Ramos (cell line): Measurements from ENCODE around the gene RNF125.

Experiments used
- in situ Hi-C: fragments of 300-500 bp; cut with MboI; formaldehyde crosslinking; loops from one replicate; pipeline ENCODE4 v1.14.3; 2022; ENCODE audit warnings: low sequenced_read_pairs; ENCODE audit not compliant: unreplicated experiment

RNF125 gene

DNA sequence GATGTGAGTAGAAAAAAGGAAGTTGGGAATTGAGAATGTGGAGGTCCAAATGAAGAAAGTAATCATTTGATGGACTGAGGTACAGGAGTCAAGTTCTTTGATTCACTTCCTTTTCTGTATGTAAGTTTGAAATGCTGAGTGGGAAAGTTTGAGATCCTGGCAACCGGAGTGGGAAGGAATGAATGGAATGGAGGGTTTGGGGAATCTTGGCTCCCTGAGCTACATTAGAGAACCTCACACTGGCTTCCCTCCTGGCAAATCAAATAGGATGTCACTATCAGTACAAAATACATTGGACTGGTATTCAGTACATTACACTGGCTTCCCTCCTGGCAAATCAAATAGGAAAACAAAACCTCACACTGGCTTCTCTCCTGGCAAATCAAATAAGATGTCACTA, 63.3 kb downstream of the RNF125 start:
- in situ Hi-C loops: no loop called here

- in situ Hi-C loops: no loop called here
These were observed 65.2 kb downstream of the RNF125 start for GRCh38 chr18:32083781-32084180.

- in situ Hi-C loops: no loop called here
These were observed 68.3 kb downstream of the RNF125 start for GRCh38 chr18:32086881-32087280.

GRCh38 chr18:32090831-32091230, 72.2 kb downstream of the RNF125 start:
- in situ Hi-C loops: loop anchor here (10.0 kb wide), 1 partner anchor 156 kb away; no protein-coding TSS in a partner anchor

DNA sequence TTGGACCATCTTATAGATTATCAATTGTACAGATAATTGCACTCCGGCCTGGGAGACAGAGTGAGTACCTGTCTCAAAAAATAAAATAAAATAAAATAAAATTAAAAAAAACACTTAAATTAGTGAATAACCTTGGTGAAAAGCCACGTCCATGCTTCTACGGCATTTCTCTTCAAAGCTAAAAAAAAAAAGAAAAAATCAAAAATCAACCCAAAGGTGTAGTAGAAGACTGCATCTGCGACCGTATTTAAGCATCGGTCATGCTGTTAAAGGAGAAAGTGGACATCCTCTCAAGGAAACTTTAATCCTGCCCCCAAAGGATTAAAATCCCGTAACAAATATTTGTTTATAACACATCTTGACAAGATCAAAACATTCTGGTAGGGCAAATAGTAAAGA, 72.7 kb downstream of the RNF125 start:
- in situ Hi-C loops: loop anchor here (10.0 kb wide), 1 partner anchor 157 kb away; no protein-coding TSS in a partner anchor

- in situ Hi-C loops: loop anchor here (10.0 kb wide), 1 partner anchor 157 kb away; no protein-coding TSS in a partner anchor
These were observed 73.2 kb downstream of the RNF125 start, which contains the start of gene RNF138 for GRCh38 chr18:32091724-32092421. TSS of gene RNF138 (plus strand) at chr18:32091874. CDS start at chr18:32092777, 903 bp downstream.

DNA sequence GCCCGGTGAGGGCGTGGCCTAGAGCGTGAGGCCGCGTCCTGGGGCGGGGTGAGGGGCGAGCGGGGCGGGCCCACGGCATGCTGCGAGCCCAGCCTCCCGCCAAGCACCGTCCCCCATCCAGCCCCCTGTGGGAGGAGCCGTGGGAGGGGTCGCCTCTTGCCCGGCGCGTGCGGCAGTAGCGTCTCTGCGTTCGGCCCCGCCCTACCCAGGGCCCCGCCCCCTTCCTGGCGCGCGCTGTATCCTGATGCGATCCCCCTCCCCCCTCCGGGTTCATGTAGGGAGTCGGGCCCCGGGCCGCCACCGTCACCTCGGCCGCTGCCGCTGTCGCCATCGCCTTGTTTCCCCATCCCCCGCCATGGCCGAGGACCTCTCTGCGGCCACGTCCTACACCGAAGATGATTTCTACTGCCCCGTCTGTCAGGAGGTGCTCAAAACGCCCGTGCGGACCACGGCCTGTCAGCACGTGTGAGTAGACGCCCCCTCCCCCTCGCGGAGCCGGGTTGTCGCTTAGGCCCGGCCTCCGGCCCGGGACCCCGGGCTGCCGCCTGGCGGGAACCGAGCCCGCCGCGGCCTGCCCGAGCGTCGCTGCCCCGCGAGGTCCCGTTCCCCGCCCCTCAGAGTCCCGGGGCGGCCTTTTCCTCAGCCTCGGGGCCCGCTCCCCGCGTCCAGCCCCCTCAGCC, 73.9 kb downstream of the RNF125 start:
- in situ Hi-C loops: loop anchor here (10.0 kb wide), 1 partner anchor 158 kb away; no protein-coding TSS in a partner anchor

DNA sequence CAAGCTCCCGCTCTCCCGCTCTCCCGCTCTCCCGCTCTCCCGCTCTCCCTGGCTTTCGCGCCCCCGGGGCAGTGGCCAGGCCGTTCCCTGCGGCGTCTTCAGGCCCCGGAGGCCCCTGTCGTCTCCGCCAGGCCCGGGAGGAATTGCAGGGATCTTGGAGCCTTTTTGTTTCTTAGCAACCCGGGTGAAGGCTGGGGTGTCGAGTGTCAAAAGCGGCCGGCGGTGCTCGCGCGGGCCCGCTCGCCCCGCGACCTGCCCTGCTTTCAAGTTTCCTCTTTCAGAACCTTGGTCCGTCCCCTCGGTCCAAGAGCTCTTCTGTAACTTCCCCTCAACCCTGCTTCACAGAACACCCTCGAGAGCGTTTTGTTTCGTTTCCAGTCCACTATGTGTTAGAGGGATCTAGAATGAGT, 74.5 kb downstream of the RNF125 start:
- in situ Hi-C loops: loop anchor here (10.0 kb wide), 1 partner anchor 158 kb away; no protein-coding TSS in a partner anchor

- in situ Hi-C loops: loop anchor here (10.0 kb wide), 1 partner anchor 159 kb away; no protein-coding TSS in a partner anchor
These were observed 74.9 kb downstream of the RNF125 start for GRCh38 chr18:32093523-32093922.

- in situ Hi-C loops: loop anchor here (10.0 kb wide), 1 partner anchor 161 kb away; no protein-coding TSS in a partner anchor
These were observed 76.7 kb downstream of the RNF125 start for GRCh38 chr18:32095192-32095899.

DNA sequence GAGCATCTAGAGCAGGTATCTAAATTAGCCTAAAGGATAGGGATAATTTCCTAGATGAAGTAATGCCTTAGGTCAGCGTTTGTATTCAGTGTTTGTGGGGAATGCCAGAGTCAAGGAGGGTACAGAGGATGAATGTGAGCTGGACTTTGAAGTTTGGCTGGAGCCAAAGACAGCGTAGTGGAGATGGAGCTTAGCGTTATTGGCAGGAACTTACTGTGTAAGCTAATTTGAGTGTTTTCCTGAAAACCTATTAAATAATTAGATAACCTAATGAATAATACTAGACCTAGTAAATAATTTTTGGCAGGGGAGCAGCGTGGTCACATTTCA, 77.2 kb downstream of the RNF125 start:
- in situ Hi-C loops: loop anchor here (10.0 kb wide), 1 partner anchor 161 kb away; no protein-coding TSS in a partner anchor

DNA sequence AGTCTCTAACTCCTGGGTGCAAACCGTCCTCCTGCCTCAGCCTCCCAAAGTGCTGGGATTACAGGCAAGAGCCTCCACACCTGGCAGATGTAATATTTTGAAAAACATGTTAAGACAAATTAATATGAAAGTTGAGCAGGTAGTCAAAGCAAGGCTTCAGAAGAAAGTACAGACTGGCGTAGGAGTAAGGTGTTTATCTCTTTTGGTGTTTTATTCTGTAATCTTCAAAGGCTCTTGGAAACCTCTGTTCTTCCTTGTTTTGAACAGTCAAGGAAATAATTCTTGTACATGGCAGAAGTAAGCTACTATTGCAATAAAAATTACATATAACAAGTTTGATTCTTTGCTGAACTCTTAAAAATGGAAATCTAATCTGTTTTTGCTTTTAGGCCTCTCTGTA, 78.3 kb downstream of the RNF125 start:
- in situ Hi-C loops: loop anchor here (10.0 kb wide), 1 partner anchor 162 kb away; no protein-coding TSS in a partner anchor

DNA sequence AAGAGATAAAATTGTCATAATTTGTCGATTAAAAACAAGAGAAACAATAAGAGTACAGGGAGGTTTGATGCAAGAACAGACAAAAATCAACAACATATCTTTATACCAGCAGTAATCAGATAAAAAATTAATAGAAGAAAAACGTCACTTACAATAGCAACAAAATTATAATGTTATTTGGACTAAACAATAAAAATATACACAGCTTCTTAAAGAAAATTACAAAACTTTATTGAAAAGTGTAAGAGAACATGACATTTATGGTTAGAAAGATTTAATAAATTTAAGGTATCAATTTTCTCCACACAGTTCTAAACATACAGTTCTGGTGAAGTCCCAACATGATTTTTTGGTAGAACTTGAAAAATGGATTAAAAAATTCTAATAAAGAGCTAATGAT, 85.9 kb downstream of the RNF125 start:
- in situ Hi-C loops: no loop called here

- in situ Hi-C loops: no loop called here
These were observed 91.4 kb downstream of the RNF125 start for GRCh38 chr18:32110005-32110404.

GRCh38 chr18:32111706-32112105, 93.1 kb downstream of the RNF125 start:
- in situ Hi-C loops: no loop called here

DNA sequence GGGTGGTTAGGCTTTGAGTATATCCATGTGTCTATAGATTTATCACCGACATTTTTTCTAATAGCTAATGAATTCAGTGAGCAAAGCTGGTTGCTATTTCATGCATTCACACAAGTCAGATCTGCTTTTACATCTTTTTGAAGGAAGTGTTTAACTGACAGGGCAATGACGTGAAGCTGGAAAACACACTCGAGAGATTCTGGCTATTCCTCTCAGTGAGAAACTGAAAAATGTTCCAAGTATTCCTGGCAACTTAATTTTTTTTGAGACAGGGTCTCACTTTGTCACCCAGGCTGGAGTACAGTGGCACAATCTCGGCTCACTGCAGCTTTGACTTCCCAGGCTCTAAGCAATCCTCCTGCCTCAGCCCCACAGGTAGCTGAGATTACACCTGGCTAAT, 94.2 kb downstream of the RNF125 start:
- in situ Hi-C loops: no loop called here

DNA sequence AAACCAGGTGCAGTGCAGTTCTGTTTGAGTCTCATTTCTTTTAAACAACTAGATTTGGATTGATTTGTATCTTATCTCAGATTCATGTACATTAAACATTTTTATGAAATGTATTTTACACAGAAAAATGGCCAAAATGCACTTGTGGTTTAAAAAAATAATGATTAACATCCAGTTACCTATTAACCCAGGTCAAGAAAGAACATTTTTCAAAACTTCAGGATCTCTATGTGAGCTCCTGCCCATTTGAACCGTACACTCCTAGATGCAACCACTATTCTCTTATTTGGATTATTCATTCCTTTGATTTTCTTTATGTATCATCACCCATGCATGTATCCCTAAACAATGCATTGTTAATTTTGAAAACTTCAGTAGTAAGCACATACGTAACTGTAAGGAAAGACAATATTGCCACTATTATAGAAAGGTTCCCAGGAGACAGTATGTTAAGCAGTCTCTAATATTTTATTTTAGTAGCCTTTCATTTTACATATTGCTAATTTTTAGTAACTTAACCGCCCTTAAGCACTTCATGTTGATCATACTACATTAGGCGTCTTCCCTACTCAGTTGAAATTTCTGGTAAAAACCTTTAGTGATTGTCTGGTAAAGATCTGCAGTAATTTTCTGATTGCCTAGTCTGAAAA, 95.8 kb downstream of the RNF125 start:
- in situ Hi-C loops: no loop called here

- in situ Hi-C loops: no loop called here
These were observed 103.4 kb downstream of the RNF125 start for GRCh38 chr18:32122039-32122438.
